IMR-90 (cell line): ENCODE results near the gene PRKCB.

Source experiments
- BHLHE40 ChIP-seq: fragments of 150-350 bp; IDR thresholded peaks from 2 replicates; pipeline ENCODE4 v1.6.1; 2016; ENCODE audit warnings: mild to moderate bottlenecking, low read depth, low read length
- CEBPB ChIP-seq: IDR thresholded peaks from 2 replicates; pipeline ENCODE4 v1.6.1; 2012; ENCODE audit warnings: low read depth, low read length, improper control_type of control experiment
- CHD1 ChIP-seq: IDR thresholded peaks from 2 replicates; pipeline ENCODE4 v1.6.1; 2012; ENCODE audit warnings: low read depth, low read length, improper control_type of control experiment
- FOS ChIP-seq: fragments of 150-350 bp; IDR thresholded peaks from 2 replicates; pipeline ENCODE4 v1.6.1; 2016; ENCODE audit warnings: low read depth, low read length
- MAFK ChIP-seq: IDR thresholded peaks from 2 replicates; pipeline ENCODE4 v1.6.1; 2012; ENCODE audit warnings: low read depth, low read length, improper control_type of control experiment
- POLR2A ChIP-seq: IDR thresholded peaks from 2 replicates; pipeline ENCODE4 v1.6.1; 2012; ENCODE audit warnings: mild to moderate bottlenecking, low read depth, low read length
- RAD21 ChIP-seq: IDR thresholded peaks from 2 replicates; pipeline ENCODE4 v1.6.1; 2012; ENCODE audit warnings: low read length, improper control_type of control experiment
- RCOR1 ChIP-seq: IDR thresholded peaks from 2 replicates; pipeline ENCODE4 v1.6.1; 2012; ENCODE audit warnings: mild to moderate bottlenecking, low read length, improper control_type of control experiment; ENCODE audit not compliant: insufficient replicate concordance
- RFX5 ChIP-seq: IDR thresholded peaks from 2 replicates; pipeline ENCODE4 v1.8.0; 2012; ENCODE audit warnings: low read depth, mild to moderate bottlenecking, low read length, moderate library complexity
- SMC3 ChIP-seq: fragments of 150-350 bp; IDR thresholded peaks from 2 replicates; pipeline ENCODE4 v1.6.1; 2016; ENCODE audit warnings: low read depth, mild to moderate bottlenecking, antibody characterized with exemption, low read length, moderate library complexity
- USF2 ChIP-seq: fragments of 150-350 bp; IDR thresholded peaks from 2 replicates; pipeline ENCODE4 v1.6.1; 2017; ENCODE audit warnings: mild to moderate bottlenecking, antibody characterized with exemption, low read length, low read depth
- TF ChIP-seq, protein P1 (sequence below): conservative IDR thresholded peaks from 2 replicates; pipeline ENCODE4 v1.5.1; 2012; ENCODE audit warnings: mild to moderate bottlenecking, low read depth, low read length, improper control_type of control experiment

DNA sequence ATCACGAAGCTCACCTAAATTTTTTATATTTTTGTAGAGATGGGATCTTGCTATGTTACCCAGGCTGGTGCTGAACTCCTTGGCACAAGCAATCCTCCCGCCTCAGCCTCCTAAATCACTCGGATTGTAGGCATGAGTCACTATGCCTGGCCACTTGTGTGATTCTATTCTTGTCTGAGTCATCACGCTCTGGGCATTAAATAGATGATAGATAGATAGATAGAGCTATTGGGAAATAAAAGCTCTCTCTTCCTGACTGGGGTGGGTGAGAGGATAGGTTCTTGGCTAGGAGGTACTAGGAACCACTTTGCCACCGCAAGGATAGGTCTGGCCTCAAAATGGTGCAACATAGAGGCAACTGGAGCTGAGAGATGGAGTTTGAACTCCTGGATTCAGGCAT lies 399.0 kb downstream of the PRKCB start:
- TF ChIP-seq RCOR1 (no peak), POLR2A (no peak), RFX5 (no peak), FOS (no peak), CEBPB (no peak), BHLHE40 (no peak), MAFK (no peak), RAD21 (no peak), SMC3 (no peak), USF2 (no peak), CHD1 (no peak)
- TF ChIP-seq, protein P1, sequence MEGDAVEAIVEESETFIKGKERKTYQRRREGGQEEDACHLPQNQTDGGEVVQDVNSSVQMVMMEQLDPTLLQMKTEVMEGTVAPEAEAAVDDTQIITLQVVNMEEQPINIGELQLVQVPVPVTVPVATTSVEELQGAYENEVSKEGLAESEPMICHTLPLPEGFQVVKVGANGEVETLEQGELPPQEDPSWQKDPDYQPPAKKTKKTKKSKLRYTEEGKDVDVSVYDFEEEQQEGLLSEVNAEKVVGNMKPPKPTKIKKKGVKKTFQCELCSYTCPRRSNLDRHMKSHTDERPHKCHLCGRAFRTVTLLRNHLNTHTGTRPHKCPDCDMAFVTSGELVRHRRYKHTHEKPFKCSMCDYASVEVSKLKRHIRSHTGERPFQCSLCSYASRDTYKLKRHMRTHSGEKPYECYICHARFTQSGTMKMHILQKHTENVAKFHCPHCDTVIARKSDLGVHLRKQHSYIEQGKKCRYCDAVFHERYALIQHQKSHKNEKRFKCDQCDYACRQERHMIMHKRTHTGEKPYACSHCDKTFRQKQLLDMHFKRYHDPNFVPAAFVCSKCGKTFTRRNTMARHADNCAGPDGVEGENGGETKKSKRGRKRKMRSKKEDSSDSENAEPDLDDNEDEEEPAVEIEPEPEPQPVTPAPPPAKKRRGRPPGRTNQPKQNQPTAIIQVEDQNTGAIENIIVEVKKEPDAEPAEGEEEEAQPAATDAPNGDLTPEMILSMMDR: no peak
